Fibroblast of villous mesenchyme (primary cell): ENCODE measurements around the gene TBKBP1. TPM values are rescaled to one million over a fixed set of nuclear protein-coding genes. Genes with fewer than 3 reads are reported as not detected.
A peak's percentile ranks its signal among the peaks of the same experiment; 100 is the strongest.
"Not testable (repeated sequence)": the region's sequence is repeated elsewhere in the genome, so short reads cannot be mapped to it uniquely, and the experiment has no call there.

Source experiments
- DNase-seq: peaks from one replicate; pipeline ENCODE4 v3.0.0-alpha.2; 2010; ENCODE audit warnings: low read depth
- H3K4me3 ChIP-seq: 2 replicates; pipeline ENCODE4 v1.5.1; 2011; ENCODE audit warnings: low read depth, mild to moderate bottlenecking, low read length
- CTCF ChIP-seq: IDR thresholded peaks from 2 replicates; pipeline ENCODE4 v1.5.1; 2012; ENCODE audit warnings: low read depth, mild to moderate bottlenecking, low read length; ENCODE audit not compliant: insufficient read depth
- total RNA-seq: library from RNA; depleted of rRNA; stranded (reverse); fragments of >200 nt; gene quantifications from 2 replicates; pipeline ENCODE4 v1.2.3, GENCODE V29; 2012

Gene TBKBP1
- total RNA-seq, 1 donor: 11.2 TPM

- TF ChIP-seq CTCF: no peak
- no peak for DNase-seq
- H3K4me3 ChIP-seq: no peak overlapping the region
These were observed 44.2 kb downstream of the TBKBP1 start for GRCh38 chr17:47738178-47738577.

- no peak for DNase-seq
- H3K4me3 ChIP-seq: no peak overlapping the region
- no peak for TF ChIP-seq CTCF
These were observed 45.2 kb downstream of the TBKBP1 start for GRCh38 chr17:47739150-47739549.

- not testable (repeated sequence) for DNase-seq, H3K4me3 ChIP-seq
These were observed 46.0 kb downstream of the TBKBP1 start for GRCh38 chr17:47739945-47740344.

- DNase-seq: no peak
- no peak for TF ChIP-seq CTCF
- H3K4me3 ChIP-seq: no peak overlapping the region
These were observed 47.3 kb downstream of the TBKBP1 start for GRCh38 chr17:47741109-47741792.

GRCh38 chr17:47741793-47742145 is 47.8 kb downstream of the TBKBP1 start:
- no peak for DNase-seq
- no peak overlapping the region for H3K4me3 ChIP-seq
- TF ChIP-seq CTCF: no peak

GRCh38 chr17:47742319-47743181 is 48.6 kb downstream of the TBKBP1 start:
- TF ChIP-seq CTCF: peak; percentile 49
- no peak overlapping the region for H3K4me3 ChIP-seq
- DNase-seq: peak; percentile 8

GRCh38 chr17:47744168-47745036 is 50.4 kb downstream of the TBKBP1 start:
- H3K4me3 ChIP-seq: no peak overlapping the region
- no peak for DNase-seq
- TF ChIP-seq CTCF: no peak
